T47D (cell line): Measurements from ENCODE around the gene PAWR.
"Not testable (repeated sequence)": the region's sequence is repeated elsewhere in the genome, so short reads cannot be mapped to it uniquely, and the experiment has no call there.

Experiments
- DNase-seq, 2 experiments: peaks; one replicate each; pipeline versions ENCODE4 v3.0.0 to v3.0.0-alpha.2; 2011 to 2012; ENCODE audit warnings: low read depth in 1 of 2, low spot score in 1 of 2
- JUND ChIP-seq: IDR thresholded peaks from 2 replicates; pipeline ENCODE4 v1.6.1; 2012; ENCODE audit warnings: low read depth
- in situ Hi-C: cut with HindIII; loops from 2 replicates; pipeline ENCODE4 v1.10.0; 2016; ENCODE audit warnings: low sequenced_read_pairs, low pct_unique_long_range_greater_than_20kb

PAWR gene

GRCh38 chr12:79655036-79655435 is 35.7 kb downstream of the PAWR start:
- DNase-seq = no peak
- in situ Hi-C loops = no loop called here
- TF ChIP-seq JUND = no peak

GRCh38 chr12:79652521-79652920 is 38.2 kb downstream of the PAWR start:
- no peak for TF ChIP-seq JUND
- in situ Hi-C loops = no loop called here
- DNase-seq = no peak

GRCh38 chr12:79650440-79650839 is 40.3 kb downstream of the PAWR start:
- in situ Hi-C loops = no loop called here

GRCh38 chr12:79648881-79649280 is 41.9 kb downstream of the PAWR start:
- in situ Hi-C loops = no loop called here
- DNase-seq = no peak
- TF ChIP-seq JUND = no peak

More at GRCh38 chr12:79650440-79650839, 40.3 kb downstream of the PAWR start:
- no peak for TF ChIP-seq JUND
- no peak for DNase-seq

- DNase-seq, in situ Hi-C loops: not testable (repeated sequence)
These were observed 43.9 kb downstream of the PAWR start for GRCh38 chr12:79646843-79647242.

- no peak for TF ChIP-seq JUND
- in situ Hi-C loops = no loop called here
- DNase-seq = no peak
These were observed 45.5 kb downstream of the PAWR start for GRCh38 chr12:79645235-79645630.

- DNase-seq = no peak
- in situ Hi-C loops = no loop called here
- no peak for TF ChIP-seq JUND
These were observed 46.2 kb downstream of the PAWR start for GRCh38 chr12:79644274-79645234.

- no peak for DNase-seq
- no peak for TF ChIP-seq JUND
- in situ Hi-C loops = no loop called here
These were observed 46.9 kb downstream of the PAWR start for GRCh38 chr12:79643821-79644220.

GRCh38 chr12:79638490-79638889 is 52.3 kb downstream of the PAWR start:
- no peak for DNase-seq
- in situ Hi-C loops = no loop called here
- TF ChIP-seq JUND = no peak

GRCh38 chr12:79637093-79637492 is 53.7 kb downstream of the PAWR start:
- DNase-seq = no peak
- no peak for TF ChIP-seq JUND
- in situ Hi-C loops = no loop called here

GRCh38 chr12:79635676-79636075 is 55.1 kb downstream of the PAWR start:
- peak in 1 of 2 experiments; percentile 31 for DNase-seq
- in situ Hi-C loops = no loop called here
- TF ChIP-seq JUND = no peak

- peak in 1 of 2 experiments; percentile 26 for DNase-seq
- in situ Hi-C loops = no loop called here
These were observed 55.8 kb downstream of the PAWR start for GRCh38 chr12:79634957-79635471.

GRCh38 chr12:79629561-79629960 is 61.2 kb downstream of the PAWR start:
- TF ChIP-seq JUND = no peak
- in situ Hi-C loops = no loop called here
- DNase-seq = no peak

More at GRCh38 chr12:79634957-79635471, 55.8 kb downstream of the PAWR start:
- TF ChIP-seq JUND = no peak

- in situ Hi-C loops, DNase-seq: not testable (repeated sequence)
These were observed 64.0 kb downstream of the PAWR start for GRCh38 chr12:79626735-79627134.
